Smooth muscle cell of the coronary artery (primary cell): Measurements from ENCODE around the gene ACOX1. TPM values are rescaled to one million over a fixed set of nuclear protein-coding genes. Genes with fewer than 3 reads are reported as not detected.

Source experiments
- total RNA-seq: library from RNA; depleted of rRNA; stranded (reverse); fragments of >200 nt; gene quantifications from 2 replicates; pipeline ENCODE4 v1.2.3, GENCODE V29; 2014; ENCODE audit warnings: low replicate concordance

ACOX1 gene
- total RNA-seq: 58.5 and 155 TPM in 2 replicates

DNA sequence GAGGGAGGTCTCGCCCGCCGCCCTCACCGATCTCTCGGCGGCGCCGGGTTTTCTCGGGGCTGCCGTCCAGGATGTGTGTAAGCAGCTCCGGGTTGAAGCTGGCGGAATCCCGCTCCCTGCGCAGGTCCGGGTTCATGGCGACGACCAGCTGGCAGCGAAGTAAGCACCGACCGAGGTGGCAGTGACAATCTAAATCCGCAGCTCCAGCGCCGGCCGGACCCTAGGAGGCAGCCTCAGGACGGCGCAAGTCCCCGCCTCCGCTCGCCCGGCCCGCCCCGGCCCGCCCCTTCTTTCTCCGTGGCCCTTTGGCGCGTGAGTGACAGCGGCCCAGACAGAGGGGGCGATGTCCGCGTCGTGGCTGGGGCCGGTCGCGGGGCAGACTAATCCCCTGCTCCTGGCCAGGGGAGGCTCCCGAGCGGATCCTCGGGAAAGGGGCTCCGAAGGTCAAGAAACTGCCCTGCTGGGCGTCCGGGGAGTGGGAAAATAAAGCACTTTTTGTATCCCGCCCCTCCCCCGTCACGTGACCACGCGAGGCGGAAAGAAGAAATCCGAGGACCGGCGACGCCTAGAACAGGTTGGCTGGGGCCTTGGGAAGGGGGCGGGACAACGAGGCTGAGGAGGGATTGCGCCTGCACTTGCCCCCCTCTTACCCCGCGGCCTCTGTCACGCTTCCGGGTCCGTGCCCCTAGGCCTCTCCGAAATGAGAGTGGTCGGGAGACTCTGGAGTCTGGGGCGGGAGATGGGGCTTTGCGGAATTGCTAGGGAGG, at the start of gene ACOX1, which contains the start of gene TEN1:
Gene ACOX1, minus strand, starts transcription at position 229 of the 767 bp plus-strand sequence. Its CDS starts 93 bp downstream, at position 136.
Gene TEN1, plus strand, starts transcription at position 303 of the 767 bp plus-strand sequence. CDS start 6,953 bp downstream, outside the sequence.

GRCh38 chr17:76027159-76027839, 48.3 kb upstream of the ACOX1 start, which contains the start of gene EVPL:
Gene EVPL, minus strand, starts transcription at chr17:76027306. Its CDS starts 108 bp downstream, at chr17:76027198.

GRCh38 chr17:76000755-76001521, 22.0 kb upstream of the ACOX1 start, which contains the start of gene CDK3:
Gene CDK3, plus strand, starts transcription at chr17:76000855. Its CDS starts 571 bp downstream, at chr17:76001426.

GRCh38 chr17:75940727-75941441, 38.1 kb downstream of the ACOX1 start, which contains the start of gene FBF1:
Gene FBF1, minus strand, starts transcription at chr17:75941042. Its CDS starts 2,893 bp downstream, at chr17:75938149.

DNA sequence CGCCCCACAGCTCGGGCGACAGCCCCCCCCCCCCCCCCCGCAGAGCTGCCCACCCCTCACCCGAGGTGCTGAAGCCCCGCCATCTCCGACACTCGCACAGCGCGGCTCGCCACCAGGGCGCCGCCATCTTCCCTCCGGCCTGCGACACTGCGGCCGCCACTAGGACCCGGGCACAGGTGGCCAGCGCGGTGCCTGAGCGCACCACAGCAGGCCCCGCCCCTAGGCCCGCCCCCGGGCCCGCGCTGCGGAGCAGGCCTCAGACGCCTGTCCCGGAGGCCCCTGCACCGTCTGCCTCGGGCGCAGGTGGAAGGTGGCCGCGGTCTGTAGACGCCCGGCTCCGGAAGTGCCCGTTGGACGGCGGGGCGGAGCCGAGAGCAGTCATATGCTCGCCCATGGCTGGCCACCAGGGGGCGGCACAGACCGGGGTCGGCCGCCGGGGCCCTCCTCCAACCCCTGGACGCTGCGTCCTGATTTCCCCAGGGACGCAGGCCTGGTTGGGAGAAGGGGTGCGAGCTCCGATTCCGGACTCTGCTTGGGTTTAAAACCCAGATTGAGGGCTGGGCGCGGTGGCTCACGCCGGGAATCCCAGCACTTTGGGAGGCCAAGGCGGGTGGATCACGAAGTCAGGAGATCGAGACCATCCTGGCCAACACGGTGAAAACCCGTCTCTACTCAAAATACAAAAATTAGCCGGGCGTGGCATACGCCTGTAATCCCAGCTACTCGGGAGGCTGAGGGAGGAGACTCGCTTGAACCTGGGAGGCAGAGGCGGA, 74.0 kb downstream of the ACOX1 start, which contains the start of gene MRPL38:
Gene MRPL38, minus strand, starts transcription at position 136 of the 773 bp plus-strand sequence. Its CDS starts 9 bp downstream, at position 127.

GRCh38 chr17:75896415-75897159, 82.4 kb downstream of the ACOX1 start, which contains the start of gene TRIM65:
Gene TRIM65, minus strand, starts transcription at chr17:75896951. Its CDS starts 14 bp downstream, at chr17:75896937.

Other genes starting within 250 kb of the ACOX1 start
- gene GALK1, start 214.0 kb downstream of the ACOX1 start, total RNA-seq: 47.5 and 59.7 TPM in 2 replicates
- gene UNK, start 194.4 kb downstream of the ACOX1 start, total RNA-seq: 9.6 and 10.4 TPM in 2 replicates
- gene UNC13D, start 134.8 kb downstream of the ACOX1 start, total RNA-seq: 0.30 and 0.82 TPM in 2 replicates
- gene WBP2, start 123.8 kb downstream of the ACOX1 start, total RNA-seq: 21.3 TPM in 2 replicates
- gene TRIM47, start 100.6 kb downstream of the ACOX1 start, total RNA-seq: 17.4 and 21.2 TPM in 2 replicates
- gene TRIM65, start 82.2 kb downstream of the ACOX1 start, total RNA-seq: 6.0 and 19.2 TPM in 2 replicates
- gene MRPL38, start 74.3 kb downstream of the ACOX1 start, total RNA-seq: 22.0 and 27.7 TPM in 2 replicates
- 7.9 and 15.8 TPM in 2 replicates for gene FBF1, start 38.1 kb downstream of the ACOX1 start, total RNA-seq
- gene TEN1, start 74 bp upstream of the ACOX1 start, total RNA-seq: 11.1 and 22.9 TPM in 2 replicates
- 1.2 and 1.4 TPM in 2 replicates for gene CDK3, start 21.7 kb upstream of the ACOX1 start, total RNA-seq
- not detected in 2 replicates for gene EVPL, start 48.1 kb upstream of the ACOX1 start, total RNA-seq
- 21.1 and 33.0 TPM in 2 replicates for gene SRP68, start 93.4 kb upstream of the ACOX1 start, total RNA-seq
- gene GALR2, start 95.6 kb upstream of the ACOX1 start, total RNA-seq: not detected in 2 replicates
- not detected in 2 replicates for gene ZACN, start 100.0 kb upstream of the ACOX1 start, total RNA-seq
- gene EXOC7, start 124.6 kb upstream of the ACOX1 start, total RNA-seq: 82.0 and 180 TPM in 2 replicates
- not detected in 2 replicates for gene FOXJ1, start 162.1 kb upstream of the ACOX1 start, total RNA-seq